Neural progenitor cell (in vitro differentiated cells): ENCODE measurements around the gene POFUT1. TPM values are rescaled to one million over a fixed set of nuclear protein-coding genes. Genes with fewer than 3 reads are reported as not detected.
A peak's percentile ranks its signal among the peaks of the same experiment; 100 is the strongest.
"Not testable (repeated sequence)": the region's sequence is repeated elsewhere in the genome, so short reads cannot be mapped to it uniquely, and the experiment has no call there.

Experiments used
- DNase-seq: peaks from one replicate; pipeline ENCODE4 v3.0.0-alpha.2; 2016; ENCODE audit warnings: low spot score
- H2AFZ ChIP-seq: fragments of 200-600 bp; sonication (generic); replicated peaks from 2 replicates; pipeline ENCODE4 v1.6.1; 2016; ENCODE audit warnings: antibody characterized with exemption
- H3F3A ChIP-seq: fragments of 200-600 bp; sonication (generic); 2 replicates; pipeline ENCODE4 v1.6.1; 2016; ENCODE audit warnings: antibody characterized with exemption, low read depth
- H3K27ac ChIP-seq: fragments of 200-600 bp; sonication (generic); 2 replicates; pipeline ENCODE4 v1.5.1; 2016; ENCODE audit warnings: mild to moderate bottlenecking
- H3K27me3 ChIP-seq: fragments of 200-600 bp; sonication (generic); 2 replicates; pipeline ENCODE4 v1.6.1; 2016; ENCODE audit warnings: mild to moderate bottlenecking, moderate library complexity
- H3K36me3 ChIP-seq: fragments of 200-600 bp; sonication (generic); 2 replicates; pipeline ENCODE4 v1.5.1; 2016
- H3K4me1 ChIP-seq: fragments of 200-600 bp; sonication (generic); 2 replicates; pipeline ENCODE4 v1.6.1; 2016; ENCODE audit warnings: mixed run types
- H3K4me2 ChIP-seq: fragments of 200-600 bp; sonication (generic); 2 replicates; pipeline ENCODE4 v1.6.1; 2016
- H3K4me3 ChIP-seq: fragments of 200-600 bp; sonication (generic); 2 replicates; pipeline ENCODE4 v1.5.1; 2016
- H3K79me2 ChIP-seq: fragments of 200-600 bp; sonication (generic); 2 replicates; pipeline ENCODE4 v1.6.1; 2016; ENCODE audit warnings: low read depth
- H3K9ac ChIP-seq: fragments of 200-600 bp; sonication (generic); 2 replicates; pipeline ENCODE4 v1.6.1; 2016
- H3K9me3 ChIP-seq: fragments of 200-600 bp; sonication (generic); 2 replicates; pipeline ENCODE4 v1.5.1; 2016; ENCODE audit warnings: low read depth
- H4K20me1 ChIP-seq: fragments of 200-600 bp; sonication (generic); 2 replicates; pipeline ENCODE4 v1.6.1; 2016; ENCODE audit warnings: low read depth
- H3K27ac Mint-ChIP-seq: 3 replicates; pipeline ENCODE4 v1.8.0; 2021; ENCODE audit warnings: mixed read lengths
- H3K27me3 Mint-ChIP-seq: 2 replicates; pipeline ENCODE4 v1.8.0; 2022; ENCODE audit warnings: low read depth, mild to moderate bottlenecking, inconsistent platforms, moderate library complexity, mixed read lengths; ENCODE audit not compliant: insufficient read depth
- H3K36me3 Mint-ChIP-seq: 3 replicates; pipeline ENCODE4 v1.8.0; 2021; ENCODE audit warnings: mixed read lengths
- H3K4me1 Mint-ChIP-seq: 3 replicates; pipeline ENCODE4 v1.8.0; 2021; ENCODE audit warnings: mixed read lengths
- H3K4me3 Mint-ChIP-seq: 3 replicates; pipeline ENCODE4 v1.8.0; 2021; ENCODE audit warnings: mild to moderate bottlenecking, moderate library complexity, mixed read lengths
- H3K9me3 Mint-ChIP-seq: 3 replicates; pipeline ENCODE4 v1.8.0; 2020; ENCODE audit warnings: mixed read lengths
- CTCF ChIP-seq: fragments of 200-600 bp; sonication (generic); IDR thresholded peaks from 2 replicates; pipeline ENCODE4 v1.5.1; 2017; ENCODE audit warnings: antibody characterized with exemption, mild to moderate bottlenecking
- EZH2 ChIP-seq: fragments of 200-600 bp; sonication (generic); IDR thresholded peaks from 2 replicates; pipeline ENCODE4 v1.6.1; 2017; ENCODE audit warnings: antibody characterized with exemption, mild to moderate bottlenecking, moderate library complexity
- EZH2phosphoT487 ChIP-seq: fragments of 200-600 bp; sonication (generic); IDR thresholded peaks from 2 replicates; pipeline ENCODE4 v1.6.1; 2017; ENCODE audit warnings: antibody characterized with exemption
- total RNA-seq: library from RNA; depleted of rRNA; stranded (reverse); fragments of >200 nt; gene quantifications from 2 replicates; pipeline ENCODE4 v1.2.3, GENCODE V29; 2015; ENCODE audit warnings: low replicate concordance

Gene POFUT1
- total RNA-seq, 1 donor from 2014 or later, result 22.3 TPM

GRCh38 chr20:32167552-32167951 lies 40.1 kb upstream of the POFUT1 start:
- Histone ChIP-seq H3K4me2 (no peak overlapping the region), H3K27ac (no peak overlapping the region), H3K4me3 (no peak overlapping the region), H2AFZ (no peak overlapping the region), H3F3A (peaks cover 13% of the 10 kb centered on the region), H3K27me3 (no peaks in the 10 kb centered on the region), H3K4me1 (peaks cover 6% of the 10 kb centered on the region), H3K36me3 (no peaks in the 10 kb centered on the region), H3K9me3 (no peaks in the 10 kb centered on the region), H4K20me1 (peaks cover 7% of the 10 kb centered on the region), H3K9ac (no peak overlapping the region), H3K79me2 (no peaks in the 10 kb centered on the region)
- peaks cover 3% of the 10 kb centered on the region for H3K27me3 Mint-ChIP-seq
- TF ChIP-seq CTCF (no peak), EZH2phosphoT487 (no peak), EZH2 (no peak)
- no peak overlapping the region for H3K27ac Mint-ChIP-seq
- H3K9me3 Mint-ChIP-seq, result no peaks in the 10 kb centered on the region
- H3K4me3 Mint-ChIP-seq, result no peak overlapping the region
- peaks cover 10% of the 10 kb centered on the region for H3K4me1 Mint-ChIP-seq
- no peak for DNase-seq
- H3K36me3 Mint-ChIP-seq, result peaks cover 20% of the 10 kb centered on the region

- H3K9ac ChIP-seq, result no peak overlapping the region
- H3K9me3 ChIP-seq, result no peaks in the 10 kb centered on the region
- Mint-ChIP-seq H3K27me3 (peaks cover 3% of the 10 kb centered on the region), H3K4me3 (no peak overlapping the region), H3K4me1 (peaks cover 10% of the 10 kb centered on the region), H3K27ac (peak overlapping the region; percentile 35), H3K9me3 (no peaks in the 10 kb centered on the region), H3K36me3 (peaks cover 18% of the 10 kb centered on the region)
- no peaks in the 10 kb centered on the region for H3K36me3 ChIP-seq
- no peaks in the 10 kb centered on the region for H3K27me3 ChIP-seq
- peaks cover 7% of the 10 kb centered on the region for H4K20me1 ChIP-seq
- H3F3A ChIP-seq, result peaks cover 13% of the 10 kb centered on the region
- H3K4me2 ChIP-seq, result peak overlapping the region; percentile 32
- H3K79me2 ChIP-seq, result no peaks in the 10 kb centered on the region
- H3K4me1 ChIP-seq, result peaks cover 6% of the 10 kb centered on the region
- TF ChIP-seq EZH2 (no peak), EZH2phosphoT487 (no peak), CTCF (no peak)
- peak; percentile 57 for DNase-seq
- H2AFZ ChIP-seq, result no peak overlapping the region
- no peak overlapping the region for H3K27ac ChIP-seq
- H3K4me3 ChIP-seq, result no peak overlapping the region
Measured at GRCh38 chr20:32168184-32168910, 39.3 kb upstream of the POFUT1 start.

- not testable (repeated sequence) for H3K27me3 ChIP-seq, H3K4me2 ChIP-seq, H3K9me3 ChIP-seq, H2AFZ ChIP-seq, H3K27ac Mint-ChIP-seq, H4K20me1 ChIP-seq, H3K4me3 Mint-ChIP-seq, H3K79me2 ChIP-seq, H3K9ac ChIP-seq, H3K27me3 Mint-ChIP-seq, H3K36me3 ChIP-seq, DNase-seq, H3K9me3 Mint-ChIP-seq, H3F3A ChIP-seq, H3K27ac ChIP-seq, H3K4me3 ChIP-seq, H3K36me3 Mint-ChIP-seq, H3K4me1 Mint-ChIP-seq, H3K4me1 ChIP-seq
Measured at GRCh38 chr20:32177696-32178095, 30.0 kb upstream of the POFUT1 start.

GRCh38 chr20:32179515-32179914 lies 28.2 kb upstream of the POFUT1 start:
- no peaks in the 10 kb centered on the region for H3K4me1 ChIP-seq
- TF ChIP-seq CTCF (no peak), EZH2phosphoT487 (no peak), EZH2 (no peak)

More at GRCh38 chr20:32179515-32179914, 28.2 kb upstream of the POFUT1 start:
- Histone ChIP-seq H3K4me2 (no peak overlapping the region), H3K9me3 (no peaks in the 10 kb centered on the region), H4K20me1 (no peaks in the 10 kb centered on the region), H3K27ac (no peak overlapping the region), H2AFZ (no peak overlapping the region), H3K4me3 (no peak overlapping the region), H3K27me3 (no peaks in the 10 kb centered on the region), H3K9ac (no peak overlapping the region), H3K36me3 (no peaks in the 10 kb centered on the region), H3K79me2 (no peaks in the 10 kb centered on the region), H3F3A (no peaks in the 10 kb centered on the region)
- Mint-ChIP-seq H3K4me3 (no peak overlapping the region), H3K4me1 (no peaks in the 10 kb centered on the region), H3K9me3 (peaks cover 7% of the 10 kb centered on the region), H3K27ac (no peak overlapping the region), H3K36me3 (peaks cover 7% of the 10 kb centered on the region), H3K27me3 (peaks cover 5% of the 10 kb centered on the region)
- no peak for DNase-seq
